ENCODE measurements around the gene ANKRD13B.
"Not testable (repeated sequence)": the region's sequence is repeated elsewhere in the genome, so short reads cannot be mapped to it uniquely, and the experiment has no call there.

The ANKRD13B gene

DNA sequence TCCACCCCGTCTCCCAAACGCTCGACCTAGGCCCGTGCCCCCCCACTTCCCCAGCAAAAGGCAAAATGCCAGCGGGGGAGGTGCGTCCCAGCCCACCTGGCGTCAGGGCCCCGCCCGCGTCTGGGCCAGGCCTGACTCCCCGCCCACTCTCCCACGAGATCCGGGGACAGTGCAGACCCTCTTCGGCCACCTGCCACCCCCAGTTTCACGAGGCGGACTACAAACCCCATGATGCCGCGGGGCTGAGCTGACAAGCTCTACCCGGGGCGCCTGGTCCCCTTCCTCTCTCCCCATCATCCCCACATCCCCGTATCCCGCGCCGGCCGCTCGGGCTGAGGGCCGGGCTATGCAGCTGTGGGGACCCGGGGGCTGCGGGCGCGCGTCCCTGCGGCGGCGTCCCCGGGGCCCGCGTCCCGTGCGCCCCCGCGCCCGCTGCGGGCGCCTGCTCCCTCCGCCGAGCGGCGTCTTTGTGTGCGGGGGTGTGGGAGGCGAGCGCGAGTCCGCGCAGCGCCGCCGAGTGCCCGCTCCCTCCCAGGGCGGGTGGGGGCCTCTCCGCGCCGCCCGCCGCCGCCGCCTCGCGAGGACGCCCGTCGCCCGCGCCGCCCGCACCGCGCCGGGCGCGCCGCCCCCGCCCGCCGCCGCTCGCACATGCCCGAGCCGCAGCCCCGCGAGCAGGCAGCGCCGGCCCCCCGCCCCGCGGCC, at the start of gene ANKRD13B:
Gene ANKRD13B, plus strand, starts transcription at position 283 of the 702 bp plus-strand sequence. CDS start 490 bp downstream, outside the sequence.
- DNase-seq, result peak; percentile 85

DNA sequence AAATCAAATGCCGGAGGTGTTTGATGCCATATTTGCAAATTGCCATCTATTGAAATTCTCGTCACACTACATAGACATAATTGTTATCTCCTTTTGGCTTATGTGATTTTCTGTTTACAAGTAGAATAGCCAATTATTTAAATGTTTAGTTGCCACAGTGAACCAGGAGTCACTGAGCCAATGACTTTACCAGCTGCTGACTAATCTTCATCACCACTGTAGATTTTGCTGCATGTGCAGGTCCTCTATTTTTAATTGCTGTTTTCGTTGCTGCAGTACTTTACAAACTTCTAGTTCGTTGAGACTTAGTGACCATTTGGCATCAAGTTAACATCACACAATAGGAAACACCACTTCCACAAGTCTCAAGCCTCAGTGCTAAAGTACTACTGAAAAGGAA, 48.9 kb upstream of the ANKRD13B start:
- DNase-seq, result no peak

- no peak for DNase-seq
These were observed 46.8 kb upstream of the ANKRD13B start for GRCh38 chr17:29546085-29546484.

- no peak for DNase-seq
These were observed 46.1 kb upstream of the ANKRD13B start for GRCh38 chr17:29546830-29547229.

GRCh38 chr17:29549177-29549923, 43.6 kb upstream of the ANKRD13B start:
- DNase-seq, result no peak

DNA sequence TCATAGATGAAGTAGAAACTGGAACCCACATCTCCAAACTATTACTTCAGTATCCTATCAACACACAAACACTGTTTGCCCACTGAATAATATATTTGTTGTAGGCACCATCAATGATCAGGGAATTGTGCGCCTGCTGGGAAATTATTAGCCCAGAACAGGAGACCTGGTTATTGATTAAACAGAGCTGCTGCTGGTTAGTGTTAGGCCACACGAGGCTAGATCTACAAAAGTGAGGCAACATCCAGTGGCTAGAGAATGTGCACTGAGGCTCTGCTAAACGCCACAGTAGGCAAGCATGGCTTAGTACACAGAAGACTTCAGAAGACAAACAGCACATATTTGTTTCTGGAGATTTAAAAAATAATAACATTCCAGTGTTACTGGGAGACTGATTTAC, 37.1 kb upstream of the ANKRD13B start:
- DNase-seq, result no peak

- no peak for DNase-seq
These were observed 35.7 kb upstream of the ANKRD13B start for GRCh38 chr17:29557085-29557738.

GRCh38 chr17:29557739-29558116, 35.2 kb upstream of the ANKRD13B start:
- no peak for DNase-seq

DNA sequence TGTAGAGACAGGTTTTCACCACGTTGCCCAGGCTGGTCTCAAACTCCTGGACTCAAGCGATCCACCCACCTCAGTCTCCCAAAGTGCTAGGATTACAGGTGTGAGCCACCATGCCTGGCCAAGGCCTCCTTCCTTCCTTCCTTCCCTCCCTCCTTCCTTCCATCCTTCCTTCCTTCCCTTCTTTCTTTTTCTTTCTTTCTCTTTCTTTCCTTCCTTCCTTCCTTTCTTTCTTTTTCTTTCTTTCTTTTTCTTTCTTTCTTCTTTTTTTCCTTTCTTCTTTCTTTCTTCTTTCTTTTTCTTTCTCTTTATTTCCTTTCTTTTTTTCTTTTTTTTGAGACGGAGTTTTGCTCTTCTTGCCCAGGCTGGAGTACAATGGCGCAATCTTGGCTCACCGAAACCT, 34.8 kb upstream of the ANKRD13B start:
- DNase-seq, result not testable (repeated sequence)

- DNase-seq, result peak; percentile 7
These were observed 33.3 kb upstream of the ANKRD13B start for GRCh38 chr17:29559640-29560039.

- DNase-seq, result no peak
These were observed 32.6 kb upstream of the ANKRD13B start for GRCh38 chr17:29560316-29560715.

DNA sequence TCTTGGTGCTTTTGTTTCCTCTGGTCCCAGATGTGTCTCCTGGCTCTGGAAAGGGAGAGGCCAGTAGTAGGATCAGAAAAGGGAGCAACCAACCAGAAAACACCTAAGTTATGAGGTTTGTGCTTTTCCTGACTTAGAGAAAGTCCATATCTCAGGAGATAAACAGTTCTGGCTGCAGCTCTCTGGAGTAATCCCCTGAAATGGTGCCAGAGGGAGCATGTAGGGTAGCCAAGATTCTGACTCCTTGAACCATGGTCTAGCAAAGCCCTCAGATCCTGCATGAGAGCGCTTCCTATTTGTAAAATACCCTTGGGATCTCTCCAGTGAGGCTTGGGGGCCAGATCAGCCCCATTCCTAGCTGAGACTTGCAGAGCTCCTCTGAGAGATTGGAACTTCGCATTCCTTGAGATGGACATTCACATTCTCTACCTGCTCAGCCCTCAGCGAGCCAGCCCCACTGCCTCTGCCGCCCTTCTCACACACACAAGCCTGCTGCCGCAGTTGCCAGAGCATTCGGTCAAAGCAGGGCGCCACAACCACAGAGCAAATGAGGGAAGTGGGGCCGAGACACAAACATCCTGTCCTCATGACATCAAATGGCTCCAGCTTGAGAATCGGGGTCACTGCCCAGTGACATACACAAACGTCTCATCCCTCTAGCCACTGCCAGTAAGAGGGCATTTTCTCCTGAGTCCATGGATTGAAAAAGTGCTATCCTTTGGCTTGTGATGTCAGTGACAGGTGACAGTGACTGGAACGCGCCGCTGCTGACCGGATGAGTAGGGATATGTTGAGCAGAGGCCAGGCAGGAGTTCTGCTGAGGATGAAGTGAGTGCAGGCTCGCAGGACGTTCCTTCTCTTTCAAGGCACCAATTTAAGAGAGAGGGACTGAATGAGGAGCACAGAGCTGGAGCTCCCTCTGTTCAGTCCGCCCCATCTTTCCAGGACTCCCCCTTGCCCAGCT, 31.1 kb upstream of the ANKRD13B start:
- DNase-seq, result no peak

GRCh38 chr17:29562615-29563014, 30.3 kb upstream of the ANKRD13B start:
- DNase-seq, result no peak

DNA sequence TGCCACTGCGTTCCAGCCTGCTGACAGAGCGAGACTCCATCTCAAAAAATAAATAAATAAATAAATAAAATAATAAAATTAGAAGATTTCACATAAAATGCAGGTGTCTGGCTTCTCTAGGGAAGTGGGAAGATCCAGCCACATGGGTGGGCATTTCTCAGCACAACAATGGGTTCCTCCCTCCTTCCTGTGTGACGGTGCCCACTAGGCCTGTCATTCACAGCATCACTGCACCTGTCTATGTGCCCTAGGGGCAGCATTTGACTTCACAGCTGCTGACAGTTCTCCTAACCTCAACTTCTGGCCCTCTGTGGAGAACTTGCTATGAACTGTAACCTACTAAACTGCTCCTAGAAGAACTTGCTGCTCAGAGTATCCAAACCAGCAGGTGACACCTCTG, 29.1 kb upstream of the ANKRD13B start:
- DNase-seq, result peak; percentile 24

DNA sequence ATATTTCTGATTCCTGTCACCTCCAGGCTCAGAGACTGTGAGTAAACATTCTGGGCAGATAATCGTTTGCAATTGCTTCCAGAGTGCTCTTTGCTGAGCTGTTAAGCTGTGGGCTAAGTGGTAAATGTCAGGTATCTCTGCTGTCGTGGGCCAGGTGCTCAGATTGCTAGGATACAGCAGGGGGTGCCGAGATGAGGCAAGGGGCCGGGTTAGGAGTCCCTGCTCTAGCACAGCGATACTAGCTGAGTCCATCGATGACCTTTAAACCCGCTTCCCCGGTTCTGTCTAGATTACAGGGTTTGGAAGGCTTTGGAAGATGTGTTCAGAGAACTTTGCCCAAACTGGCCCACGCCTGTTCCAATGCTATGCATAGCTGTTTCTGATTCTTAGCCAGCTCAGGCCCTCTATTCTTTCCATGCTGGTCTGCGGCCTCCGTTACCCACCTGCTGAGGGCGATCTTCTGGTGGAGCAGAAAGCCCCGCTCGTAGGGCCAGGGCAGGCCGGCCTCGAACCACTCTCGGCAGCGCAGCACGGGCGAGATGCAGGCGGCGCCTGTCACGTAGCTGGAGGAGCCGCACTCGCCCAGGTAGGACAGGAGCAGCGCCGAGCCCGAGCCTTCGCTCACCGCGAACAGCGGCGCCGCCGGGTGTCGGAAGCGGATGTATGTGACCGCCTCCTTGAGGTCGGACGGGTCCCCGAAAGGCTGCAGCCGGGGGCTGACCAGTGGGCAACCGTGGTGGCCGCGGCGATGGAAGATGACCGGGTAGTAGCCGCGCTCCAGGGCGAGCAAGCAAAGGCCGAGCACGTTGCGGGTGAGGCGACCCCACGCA, 27.1 kb upstream of the ANKRD13B start:
- peak; percentile 85 for DNase-seq

DNA sequence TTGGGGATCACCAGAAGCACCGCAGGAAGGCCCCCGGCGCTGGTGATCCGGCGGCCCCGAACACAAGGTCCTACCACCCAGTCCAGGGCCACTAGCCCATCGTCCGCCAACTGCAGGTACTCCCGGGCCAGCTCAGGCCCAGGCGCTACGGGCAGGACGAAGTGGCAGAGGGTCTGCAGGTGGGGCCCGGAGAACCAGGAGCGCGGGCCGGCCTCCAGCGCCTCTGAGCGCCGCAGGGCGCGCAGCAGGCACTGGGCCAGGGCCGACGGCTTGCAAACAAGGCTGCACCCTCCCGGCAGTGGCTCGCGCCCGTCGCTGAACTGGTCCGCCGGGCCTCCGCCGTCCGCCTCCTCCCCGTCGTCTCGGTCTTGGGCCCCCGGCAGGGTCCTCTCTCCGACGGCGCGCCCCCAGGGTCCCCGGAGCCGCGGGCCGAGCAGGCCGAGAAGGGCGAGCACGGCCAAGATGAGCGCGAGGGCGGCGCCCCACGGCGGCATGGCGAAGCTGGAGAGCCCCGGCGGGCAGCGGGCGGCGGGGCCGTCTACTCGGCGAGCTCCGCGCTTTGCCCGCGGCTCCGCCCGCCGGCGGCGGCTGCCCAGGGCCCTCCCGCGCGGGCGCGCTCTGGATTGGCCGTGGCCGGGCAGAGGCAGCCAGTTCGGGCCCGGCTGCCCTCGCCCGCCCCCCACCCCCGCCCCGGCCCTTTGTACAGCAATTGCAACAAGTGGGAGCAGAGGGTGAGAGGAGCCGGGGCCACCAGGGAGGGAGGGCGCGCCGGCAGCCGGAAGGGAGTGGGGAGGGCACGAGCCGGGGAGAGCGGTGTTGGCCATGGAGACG, 26.2 kb upstream of the ANKRD13B start, which contains the start of gene ABHD15:
Gene ABHD15, minus strand, starts transcription at position 565 of the 831 bp plus-strand sequence. Its CDS starts 71 bp downstream, at position 494.
- DNase-seq, result peak; percentile 79

- DNase-seq, result no peak
These were observed 25.7 kb upstream of the ANKRD13B start for GRCh38 chr17:29567304-29567553.

GRCh38 chr17:29567554-29568330, 25.2 kb upstream of the ANKRD13B start:
- DNase-seq, result peak; percentile 65

GRCh38 chr17:29568331-29569244, 24.3 kb upstream of the ANKRD13B start, which contains the start of gene TP53I13:
TP53I13 (plus strand) TSS chr17:29568701; CDS start chr17:29568759, 58 bp downstream.
- peak; percentile 88 for DNase-seq

Data from NCI-H146 (cell line).